BJ (cell line): ENCODE measurements around the gene CCR8. TPM values are rescaled to one million over a fixed set of nuclear protein-coding genes. Genes with fewer than 3 reads are reported as not detected.
"Not testable (repeated sequence)": the region's sequence is repeated elsewhere in the genome, so short reads cannot be mapped to it uniquely, and the experiment has no call there.

Experiments used
- CTCF ChIA-PET: fragments of 350-600 bp; formaldehyde crosslinking; extraction: SDS; loops from one replicate; lab custom pipeline; 2021; ENCODE audit warnings: antibody characterized with exemption, inconsistent platforms; lab: Yijun Ruan, JAX
- POLR2A ChIA-PET: fragments of 300-600 bp; sonication (Branson Sonifier 250); formaldehyde crosslinking; extraction: SDS; loops from one replicate; lab custom pipeline; 2021; ENCODE audit warnings: antibody characterized with exemption; lab: Charles Lee
- DNase-seq: peaks from one replicate; pipeline ENCODE4 v3.0.0-alpha.2; 2011; ENCODE audit warnings: low read depth
- H3K27me3 ChIP-seq: 2 replicates; pipeline ENCODE4 v1.6.0; 2011; ENCODE audit warnings: low read length; ENCODE audit not compliant: control insufficient read depth, insufficient read depth
- H3K36me3 ChIP-seq: 2 replicates; pipeline ENCODE4 v1.5.1; 2011; ENCODE audit warnings: low read length; ENCODE audit not compliant: control insufficient read depth, insufficient read depth
- H3K4me3 ChIP-seq: 2 replicates; pipeline ENCODE4 v1.5.1; 2011; ENCODE audit warnings: low read depth, mild to moderate bottlenecking, control low read depth, low read length
- polyA plus RNA-seq: library from polyadenylated mRNA; depleted of rRNA; stranded (reverse); fragments of >200 nt; gene quantifications from 2 replicates; pipeline ENCODE4 v1.2.3, GENCODE V29; 2011
- TF ChIP-seq, protein P1 (sequence below): IDR thresholded peaks from 2 replicates; pipeline ENCODE4 v1.5.1; 2011; ENCODE audit warnings: low read depth, mild to moderate bottlenecking, control low read depth, inconsistent platforms, low read length, moderate library complexity; ENCODE audit not compliant: insufficient read depth

Gene CCR8
- polyA plus RNA-seq, 1 experiment, result not detected

DNA sequence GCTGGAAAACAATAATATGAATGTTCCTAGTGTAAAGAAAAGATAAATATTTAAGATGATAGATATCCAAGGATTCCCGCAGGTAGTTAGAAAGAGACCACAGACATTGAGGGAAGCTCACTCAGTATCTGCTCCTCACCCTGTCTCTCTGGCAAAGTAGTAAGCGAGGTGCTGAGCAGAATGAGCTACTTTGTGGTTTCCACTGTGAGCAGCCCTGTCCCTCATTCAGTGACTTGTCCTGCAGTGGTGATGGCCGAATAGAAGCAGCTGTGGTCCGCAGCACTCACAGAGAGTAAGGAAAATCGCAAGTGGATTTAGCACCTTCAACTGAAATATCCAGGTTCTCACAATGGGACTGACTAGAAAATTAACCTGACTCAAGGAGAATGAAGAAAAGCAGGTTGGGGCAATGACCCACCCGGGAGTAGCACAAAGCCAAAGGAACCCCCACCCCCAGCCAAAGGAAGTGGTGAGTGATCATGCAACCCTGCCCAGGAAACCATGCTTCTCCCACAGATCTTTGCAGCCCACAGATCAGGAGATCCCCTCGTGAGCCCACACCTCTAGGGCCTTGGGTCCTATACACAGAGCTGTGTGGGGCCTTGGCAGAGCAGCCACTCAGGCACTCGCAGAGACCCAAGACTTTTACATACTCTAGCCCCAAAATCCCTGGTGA, 31.9 kb downstream of the CCR8 start:
- POLR2A ChIA-PET, result no interaction called here

DNA sequence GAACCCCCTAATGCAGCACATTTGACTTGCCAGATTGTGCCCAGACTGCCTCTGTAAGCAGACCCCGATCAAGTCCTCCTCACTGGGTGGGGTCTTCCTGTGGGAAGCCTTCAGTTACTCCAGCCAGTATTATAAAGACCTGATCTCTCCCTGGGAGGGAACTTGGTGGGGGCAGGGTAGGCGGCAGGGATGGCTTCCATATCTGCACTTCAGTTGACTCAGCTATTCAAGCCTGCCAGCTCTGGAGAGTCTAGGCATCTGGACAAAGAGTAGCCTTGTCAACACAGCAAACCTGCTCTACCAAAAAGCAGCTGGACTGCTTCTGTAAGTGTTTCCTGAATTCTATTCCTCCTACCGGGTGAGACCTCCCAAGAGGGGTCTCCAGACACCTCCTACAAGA, 32.7 kb downstream of the CCR8 start:
- POLR2A ChIA-PET, result no interaction called here
- TF ChIP-seq, protein P1, sequence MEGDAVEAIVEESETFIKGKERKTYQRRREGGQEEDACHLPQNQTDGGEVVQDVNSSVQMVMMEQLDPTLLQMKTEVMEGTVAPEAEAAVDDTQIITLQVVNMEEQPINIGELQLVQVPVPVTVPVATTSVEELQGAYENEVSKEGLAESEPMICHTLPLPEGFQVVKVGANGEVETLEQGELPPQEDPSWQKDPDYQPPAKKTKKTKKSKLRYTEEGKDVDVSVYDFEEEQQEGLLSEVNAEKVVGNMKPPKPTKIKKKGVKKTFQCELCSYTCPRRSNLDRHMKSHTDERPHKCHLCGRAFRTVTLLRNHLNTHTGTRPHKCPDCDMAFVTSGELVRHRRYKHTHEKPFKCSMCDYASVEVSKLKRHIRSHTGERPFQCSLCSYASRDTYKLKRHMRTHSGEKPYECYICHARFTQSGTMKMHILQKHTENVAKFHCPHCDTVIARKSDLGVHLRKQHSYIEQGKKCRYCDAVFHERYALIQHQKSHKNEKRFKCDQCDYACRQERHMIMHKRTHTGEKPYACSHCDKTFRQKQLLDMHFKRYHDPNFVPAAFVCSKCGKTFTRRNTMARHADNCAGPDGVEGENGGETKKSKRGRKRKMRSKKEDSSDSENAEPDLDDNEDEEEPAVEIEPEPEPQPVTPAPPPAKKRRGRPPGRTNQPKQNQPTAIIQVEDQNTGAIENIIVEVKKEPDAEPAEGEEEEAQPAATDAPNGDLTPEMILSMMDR, result no peak
- no peaks in the 10 kb centered on the region for H3K36me3 ChIP-seq
- H3K27me3 ChIP-seq, result no peaks in the 10 kb centered on the region
- CTCF ChIA-PET, result no interaction called here
- DNase-seq, result no peak
- H3K4me3 ChIP-seq, result no peak overlapping the region

More for the DNA sequence above, 31.9 kb downstream of the CCR8 start:
- H3K4me3 ChIP-seq, result no peak overlapping the region
- DNase-seq, result no peak
- no peaks in the 10 kb centered on the region for H3K36me3 ChIP-seq
- CTCF ChIA-PET, result no interaction called here
- no peaks in the 10 kb centered on the region for H3K27me3 ChIP-seq
- TF ChIP-seq, protein P1, result no peak

DNA sequence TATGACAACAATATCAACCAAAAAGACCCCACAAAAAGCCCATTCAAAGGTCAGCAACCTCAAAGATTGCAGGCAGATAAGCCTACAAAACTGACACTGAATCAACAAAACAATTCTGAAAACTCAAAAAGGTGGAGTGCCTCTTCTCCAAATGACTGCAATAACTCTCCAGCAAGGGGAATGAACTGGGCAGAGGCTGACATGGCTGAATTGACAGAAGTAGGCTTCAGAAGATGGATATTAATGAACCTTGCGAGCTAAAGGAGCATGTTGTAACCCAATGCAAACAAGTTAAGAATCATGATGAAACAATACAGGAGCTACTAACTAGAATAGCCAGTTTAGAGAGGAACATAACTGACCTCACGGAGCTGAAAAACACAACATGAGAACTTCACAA, 33.3 kb downstream of the CCR8 start:
- H3K36me3 ChIP-seq, result no peaks in the 10 kb centered on the region
- TF ChIP-seq, protein P1, result no peak
- POLR2A ChIA-PET, result no interaction called here
- H3K4me3 ChIP-seq, result no peak overlapping the region
- CTCF ChIA-PET, result no interaction called here
- no peak for DNase-seq
- no peaks in the 10 kb centered on the region for H3K27me3 ChIP-seq

DNA sequence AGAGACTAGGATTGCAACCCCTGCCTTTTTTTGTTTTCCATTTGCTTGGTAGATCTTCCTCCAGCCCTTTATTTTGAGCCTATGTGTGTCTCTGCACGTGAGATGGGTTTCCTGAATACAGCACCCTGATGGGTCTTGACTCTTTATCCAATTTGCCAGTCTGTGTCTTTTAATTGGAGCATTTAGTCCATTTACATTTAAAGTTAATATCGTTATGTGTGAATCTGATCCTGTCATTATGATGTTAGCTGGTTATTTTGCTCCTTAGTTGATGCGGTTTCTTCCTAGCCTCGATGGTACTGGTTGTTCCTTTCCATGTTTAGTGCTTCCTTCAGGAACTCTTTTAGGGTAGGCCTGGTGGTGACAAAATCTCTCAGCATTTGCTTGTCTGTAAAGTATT, 40.9 kb downstream of the CCR8 start:
- H3K27me3 ChIP-seq, H3K4me3 ChIP-seq, POLR2A ChIA-PET, DNase-seq, CTCF ChIA-PET, H3K36me3 ChIP-seq: not testable (repeated sequence)

DNA sequence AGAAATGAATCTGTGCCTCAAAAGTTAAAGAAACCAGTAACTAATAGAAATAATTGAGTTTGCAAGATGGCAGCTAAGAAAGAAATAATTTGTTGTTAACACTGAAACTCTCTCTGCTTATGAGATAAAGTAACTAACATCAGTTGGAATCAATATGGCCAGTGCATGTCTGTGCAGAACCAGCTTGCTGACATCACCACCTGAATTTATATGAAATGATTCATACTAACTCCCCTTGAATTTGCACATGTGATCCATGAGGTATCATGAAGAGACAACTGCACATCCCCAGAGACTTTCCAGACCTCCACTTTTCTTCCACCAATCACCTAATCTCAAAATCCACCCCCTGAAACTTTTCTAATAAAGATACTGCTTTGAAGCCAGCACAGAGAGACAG, 43.3 kb downstream of the CCR8 start:
- no peak for DNase-seq
- CTCF ChIA-PET, result no interaction called here
- POLR2A ChIA-PET, result no interaction called here
- TF ChIP-seq, protein P1, result no peak
- H3K27me3 ChIP-seq, result no peaks in the 10 kb centered on the region; the same call in 1 of the 2 replicates
- no peaks in the 10 kb centered on the region for H3K36me3 ChIP-seq
- H3K4me3 ChIP-seq, result no peak overlapping the region
